NB4 (cell line): ENCODE results near the gene F9.

Source experiments
- DNase-seq: peaks from one replicate; pipeline ENCODE4 v3.0.0; 2010; ENCODE audit warnings: low read depth
- H3K4me3 ChIP-seq: one replicate; pipeline ENCODE4 v1.5.1; 2011; ENCODE audit warnings: mild to moderate bottlenecking, low read depth, low read length, moderate library complexity
- MYC ChIP-seq: IDR thresholded peaks from 2 replicates; pipeline ENCODE4 v1.6.1; 2011; ENCODE audit warnings: low read depth, low read length
- POLR2A ChIP-seq: IDR thresholded peaks from 2 replicates; pipeline ENCODE4 v1.6.1; 2011; ENCODE audit warnings: mild to moderate bottlenecking; ENCODE audit not compliant: insufficient read length; ENCODE audit errors: extremely low read depth
- TF ChIP-seq, protein P1 (sequence below): IDR thresholded peaks from one replicate; pipeline ENCODE4 v1.5.1; 2012; ENCODE audit warnings: low read depth, low read length
- TF ChIP-seq, protein P2 (sequence below): IDR thresholded peaks from 2 replicates; pipeline ENCODE4 v1.6.1; 2011; ENCODE audit warnings: low read depth, low read length

The F9 gene

DNA sequence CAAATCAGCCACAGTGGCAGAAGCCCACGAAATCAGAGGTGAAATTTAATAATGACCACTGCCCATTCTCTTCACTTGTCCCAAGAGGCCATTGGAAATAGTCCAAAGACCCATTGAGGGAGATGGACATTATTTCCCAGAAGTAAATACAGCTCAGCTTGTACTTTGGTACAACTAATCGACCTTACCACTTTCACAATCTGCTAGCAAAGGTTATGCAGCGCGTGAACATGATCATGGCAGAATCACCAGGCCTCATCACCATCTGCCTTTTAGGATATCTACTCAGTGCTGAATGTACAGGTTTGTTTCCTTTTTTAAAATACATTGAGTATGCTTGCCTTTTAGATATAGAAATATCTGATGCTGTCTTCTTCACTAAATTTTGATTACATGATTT lies at the start of gene F9:
Gene F9, plus strand, starts transcription at position 190 of the 400 bp plus-strand sequence. Its CDS starts 26 bp downstream, at position 216.
- TF ChIP-seq, protein P1, sequence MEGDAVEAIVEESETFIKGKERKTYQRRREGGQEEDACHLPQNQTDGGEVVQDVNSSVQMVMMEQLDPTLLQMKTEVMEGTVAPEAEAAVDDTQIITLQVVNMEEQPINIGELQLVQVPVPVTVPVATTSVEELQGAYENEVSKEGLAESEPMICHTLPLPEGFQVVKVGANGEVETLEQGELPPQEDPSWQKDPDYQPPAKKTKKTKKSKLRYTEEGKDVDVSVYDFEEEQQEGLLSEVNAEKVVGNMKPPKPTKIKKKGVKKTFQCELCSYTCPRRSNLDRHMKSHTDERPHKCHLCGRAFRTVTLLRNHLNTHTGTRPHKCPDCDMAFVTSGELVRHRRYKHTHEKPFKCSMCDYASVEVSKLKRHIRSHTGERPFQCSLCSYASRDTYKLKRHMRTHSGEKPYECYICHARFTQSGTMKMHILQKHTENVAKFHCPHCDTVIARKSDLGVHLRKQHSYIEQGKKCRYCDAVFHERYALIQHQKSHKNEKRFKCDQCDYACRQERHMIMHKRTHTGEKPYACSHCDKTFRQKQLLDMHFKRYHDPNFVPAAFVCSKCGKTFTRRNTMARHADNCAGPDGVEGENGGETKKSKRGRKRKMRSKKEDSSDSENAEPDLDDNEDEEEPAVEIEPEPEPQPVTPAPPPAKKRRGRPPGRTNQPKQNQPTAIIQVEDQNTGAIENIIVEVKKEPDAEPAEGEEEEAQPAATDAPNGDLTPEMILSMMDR: no peak
- TF ChIP-seq, protein P2, sequence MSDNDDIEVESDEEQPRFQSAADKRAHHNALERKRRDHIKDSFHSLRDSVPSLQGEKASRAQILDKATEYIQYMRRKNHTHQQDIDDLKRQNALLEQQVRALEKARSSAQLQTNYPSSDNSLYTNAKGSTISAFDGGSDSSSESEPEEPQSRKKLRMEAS: no peak
- DNase-seq: no peak
- H3K4me3 ChIP-seq: no peak within 1 kb of the TSS

DNA sequence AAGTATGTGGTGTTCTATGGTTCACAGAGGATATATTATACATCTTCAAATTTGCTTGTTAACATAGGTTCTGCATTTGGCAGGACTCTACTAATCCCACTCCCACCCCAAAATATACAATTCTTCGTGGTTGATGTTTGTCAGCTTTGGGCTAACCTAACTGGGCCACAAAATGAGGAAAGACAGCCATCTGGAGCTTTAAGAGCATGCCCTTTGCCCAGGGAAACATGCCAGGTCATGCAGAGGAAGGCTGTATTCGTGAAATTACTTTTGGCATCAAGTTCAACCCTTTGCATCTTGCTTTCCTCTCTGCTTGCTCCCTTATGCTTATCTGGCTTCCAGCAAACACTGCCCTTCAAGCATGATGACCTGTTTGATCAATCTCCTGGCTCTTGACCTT lies 46.8 kb upstream of the F9 start:
- DNase-seq: no peak
- TF ChIP-seq, protein P2: no peak
- TF ChIP-seq POLR2A (no peak), MYC (no peak)
- TF ChIP-seq, protein P1: no peak
- no peak overlapping the region for H3K4me3 ChIP-seq

DNA sequence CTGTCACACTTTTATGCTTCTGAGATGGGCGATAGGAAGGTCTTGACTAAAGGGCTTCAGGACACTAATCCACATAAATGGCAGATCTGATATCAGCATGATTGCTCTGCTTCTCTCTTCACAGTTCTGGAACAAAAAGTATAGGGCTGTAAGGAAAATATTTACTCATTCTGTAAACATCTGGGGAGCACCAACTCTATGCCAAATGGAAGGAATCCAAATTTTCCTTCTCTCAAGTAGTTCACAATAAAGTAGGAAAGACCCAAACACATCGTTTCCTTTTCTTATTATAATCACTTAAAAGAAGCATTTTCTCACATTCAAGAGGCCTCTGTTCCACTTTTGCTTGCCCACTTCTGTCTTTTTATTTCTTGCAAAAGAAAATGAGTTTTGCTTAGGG lies 45.9 kb upstream of the F9 start:
- no peak for DNase-seq
- no peak for TF ChIP-seq MYC
- TF ChIP-seq, protein P2: no peak
- TF ChIP-seq, protein P1: no peak
- TF ChIP-seq POLR2A: no peak

GRCh38 chrX:139495324-139495723 lies 35.2 kb upstream of the F9 start:
- no peak for TF ChIP-seq POLR2A
- TF ChIP-seq MYC: no peak
- no peak overlapping the region for H3K4me3 ChIP-seq
- DNase-seq: no peak

More for the DNA sequence above, 45.9 kb upstream of the F9 start:
- no peak overlapping the region for H3K4me3 ChIP-seq

GRCh38 chrX:139506333-139506732 lies 24.2 kb upstream of the F9 start:
- no peak for TF ChIP-seq POLR2A
- TF ChIP-seq, protein P1: no peak
- TF ChIP-seq, protein P2: no peak
- no peak for TF ChIP-seq MYC
- DNase-seq: peak; percentile 17
- H3K4me3 ChIP-seq: no peak overlapping the region

GRCh38 chrX:139508099-139508498 lies 22.4 kb upstream of the F9 start:
- H3K4me3 ChIP-seq: no peak overlapping the region
- no peak for DNase-seq
- TF ChIP-seq, protein P1: no peak
- TF ChIP-seq, protein P2: no peak
- TF ChIP-seq POLR2A (no peak), MYC (no peak)
